H1 (cell line): ENCODE measurements around the gene MMAA. TPM values are rescaled to one million over a fixed set of nuclear protein-coding genes. Genes with fewer than 3 reads are reported as not detected.

Experiments used
- CTCF ChIA-PET: fragments of 300-600 bp; sonication (Branson Sonifier 250); formaldehyde crosslinking; loops from one replicate; lab custom pipeline; 2021; ENCODE audit not compliant: partially characterized antibody; lab: Charles Lee
- POLR2A ChIA-PET: fragments of 300-600 bp; sonication (Branson Sonifier 250); formaldehyde crosslinking; loops from one replicate; lab custom pipeline; 2021; ENCODE audit warnings: inconsistent platforms; ENCODE audit not compliant: partially characterized antibody; lab: Charles Lee
- DNase-seq, 2 experiments: peaks; one replicate each; pipeline versions ENCODE4 v3.0.0 to v3.0.0-alpha.2; 2010 to 2022; ENCODE audit warnings: low spot score in 2 of 2, low read depth in 1 of 2, mixed read lengths in 1 of 2
- FAIRE-seq: peaks from 2 replicates; lab custom pipeline; 2011; peaks lifted over from hg19 to GRCh38; lab: Jason Lieb, UNC
- H2AFZ ChIP-seq: 2 replicates; pipeline ENCODE4 v1.8.1; 2012; ENCODE audit warnings: low read length, inconsistent platforms
- H2AK5ac ChIP-seq: 2 replicates; pipeline ENCODE4 v1.6.1; 2013; ENCODE audit warnings: low read depth, low read length
- H2BK120ac ChIP-seq: replicated peaks from 2 replicates; pipeline ENCODE3; 2013; ENCODE audit warnings: low read depth, low read length, inconsistent platforms
- H2BK12ac ChIP-seq: 2 replicates; pipeline ENCODE4 v1.6.1; 2013; ENCODE audit warnings: low read depth, low read length
- H2BK15ac ChIP-seq: 2 replicates; pipeline ENCODE4 v1.6.1; 2013; ENCODE audit warnings: low read length
- H2BK20ac ChIP-seq: 2 replicates; pipeline ENCODE4 v1.6.1; 2013; ENCODE audit warnings: low read length
- H2BK5ac ChIP-seq: 2 replicates; pipeline ENCODE4 v1.6.1; 2013; ENCODE audit warnings: low read depth, low read length
- H3K14ac ChIP-seq: 2 replicates; pipeline ENCODE4 v1.6.1; 2013; ENCODE audit warnings: inconsistent platforms; ENCODE audit not compliant: insufficient read length
- H3K18ac ChIP-seq: 2 replicates; pipeline ENCODE4 v1.6.1; 2013; ENCODE audit warnings: low read length; ENCODE audit errors: extremely low read depth
- H3K23ac ChIP-seq: 2 replicates; pipeline ENCODE4 v1.6.1; 2013; ENCODE audit warnings: inconsistent platforms; ENCODE audit not compliant: insufficient read length
- H3K23me2 ChIP-seq: 2 replicates; pipeline ENCODE4 v1.6.1; 2013; ENCODE audit warnings: low read depth, low read length
- H3K27ac ChIP-seq: 2 replicates; pipeline ENCODE4 v1.6.1; 2011; ENCODE audit warnings: low read depth, low read length, inconsistent platforms
- H3K27me3 ChIP-seq, 4 experiments: replicated peaks in 1 of 4; 1 replicate in 1 of 4; 2 replicates in 3 of 4; pipeline versions ENCODE4 v1.6.1 to v1.8.1; 2011 to 2013; ENCODE audit warnings: low read length in 3 of 4, mild to moderate bottlenecking in 3 of 4, inconsistent platforms in 2 of 4, mixed read lengths in 2 of 4, moderate library complexity in 1 of 4; ENCODE audit not compliant: control insufficient read depth in 3 of 4, insufficient read depth in 3 of 4; ENCODE audit errors: extremely low read depth in 1 of 4
- H3K36me3 ChIP-seq, 4 experiments: 2 replicates each; pipeline versions ENCODE4 v1.6.1 to v1.8.1; 2011 to 2013; ENCODE audit warnings: mild to moderate bottlenecking in 4 of 4, low read length in 3 of 4, moderate library complexity in 2 of 4, control low read depth in 1 of 4, inconsistent platforms in 1 of 4; ENCODE audit not compliant: insufficient read depth in 4 of 4, control insufficient read depth in 2 of 4
- H3K4ac ChIP-seq: replicated peaks from 2 replicates; pipeline ENCODE3; 2013; ENCODE audit warnings: low read length, low read depth, mixed read lengths, inconsistent platforms; ENCODE audit not compliant: insufficient read length
- H3K4me1 ChIP-seq, 4 experiments: replicated peaks in 1 of 4; 1 replicate in 1 of 4; 2 replicates in 3 of 4; pipeline versions ENCODE4 v1.6.1 to v1.8.1; 2011 to 2013; ENCODE audit warnings: low read length in 3 of 4, inconsistent platforms in 2 of 4, mixed read lengths in 1 of 4; ENCODE audit not compliant: insufficient read depth in 4 of 4, control insufficient read depth in 3 of 4
- H3K4me2 ChIP-seq, 2 experiments: 2 replicates each; pipeline versions ENCODE4 v1.6.1 to v1.8.1; 2011 to 2013; ENCODE audit warnings: low read depth in 2 of 2, low read length in 2 of 2, control low read depth in 1 of 2, inconsistent platforms in 1 of 2, mild to moderate bottlenecking in 1 of 2; ENCODE audit not compliant: insufficient read depth in 1 of 2
- H3K4me3 ChIP-seq, 4 experiments: fragments of 200-600, 300-600 bp in 1 of 4; sonication (generic), shearing (Covaris generic), sonication (Bioruptor Twin) in 1 of 4; 2 replicates each; pipeline versions ENCODE4 v1.5.1 to v1.8.1; 2011 to 2016; ENCODE audit warnings: low read length in 4 of 4, low read depth in 3 of 4, control low read depth in 2 of 4, inconsistent platforms in 2 of 4, mild to moderate bottlenecking in 2 of 4, mixed read lengths in 1 of 4, moderate library complexity in 1 of 4; ENCODE audit not compliant: insufficient read depth in 2 of 4; ENCODE audit errors: extremely low read depth in 1 of 4
- H3K56ac ChIP-seq: replicated peaks from 2 replicates; pipeline ENCODE3; 2013; ENCODE audit warnings: low read depth, mild to moderate bottlenecking, mixed read lengths, low read length, inconsistent platforms; ENCODE audit not compliant: insufficient read length
- H3K79me1 ChIP-seq: 2 replicates; pipeline ENCODE4 v1.6.1; 2013; ENCODE audit warnings: low read depth, low read length, control low read depth
- H3K79me2 ChIP-seq, 2 experiments: 2 replicates each; pipeline versions ENCODE4 v1.6.1 to v1.8.1; 2012 to 2013; ENCODE audit warnings: low read length in 2 of 2, mild to moderate bottlenecking in 2 of 2, inconsistent platforms in 1 of 2; ENCODE audit not compliant: insufficient read depth in 2 of 2, control insufficient read depth in 1 of 2
- H3K9ac ChIP-seq, 4 experiments: replicated peaks in 1 of 4; 1 replicate in 1 of 4; 2 replicates in 3 of 4; pipeline versions ENCODE4 v1.6.1 to v1.8.1; 2011 to 2013; ENCODE audit warnings: low read depth in 3 of 4, low read length in 3 of 4, control low read depth in 2 of 4, mild to moderate bottlenecking in 2 of 4, moderate library complexity in 2 of 4, inconsistent platforms in 1 of 4; ENCODE audit errors: extremely low read depth in 1 of 4
- H3K9me3 ChIP-seq, 2 experiments: 2 replicates each; pipeline versions ENCODE4 v1.6.1 to v1.8.1; 2012 to 2013; ENCODE audit warnings: mild to moderate bottlenecking in 2 of 2, moderate library complexity in 2 of 2, control low read depth in 1 of 2, inconsistent platforms in 1 of 2, low read depth in 1 of 2, low read length in 1 of 2, mixed read lengths in 1 of 2; ENCODE audit not compliant: insufficient read depth in 2 of 2
- H4K20me1 ChIP-seq, 2 experiments: replicated peaks in 1 of 2; 2 replicates each; pipeline versions ENCODE3 to v1.8.1; 2011 to 2013; ENCODE audit warnings: inconsistent platforms in 2 of 2, low read length in 2 of 2, mild to moderate bottlenecking in 1 of 2; ENCODE audit not compliant: insufficient read depth in 2 of 2, control insufficient read depth in 1 of 2
- H4K5ac ChIP-seq: 2 replicates; pipeline ENCODE4 v1.6.1; 2013; ENCODE audit warnings: low read length, low read depth, mixed read lengths, inconsistent platforms; ENCODE audit not compliant: insufficient read length
- H4K8ac ChIP-seq: 2 replicates; pipeline ENCODE4 v1.8.0; 2013; ENCODE audit warnings: mild to moderate bottlenecking, moderate library complexity, low read length, inconsistent platforms; ENCODE audit not compliant: insufficient read depth; ENCODE audit errors: extremely low read depth
- H4K91ac ChIP-seq: replicated peaks from 2 replicates; pipeline ENCODE3; 2013; ENCODE audit warnings: low read length, mixed read lengths, inconsistent platforms; ENCODE audit not compliant: insufficient read length
- ASH2L ChIP-seq: fragments of 200-600, 300-600 bp; sonication (generic); IDR thresholded peaks from one replicate; pipeline ENCODE4 v1.7.1; 2017; ENCODE audit warnings: low read length
- BACH1 ChIP-seq: IDR thresholded peaks from 2 replicates; pipeline ENCODE4 v1.6.1; 2012; ENCODE audit warnings: low read length, improper control_type of control experiment
- CEBPB ChIP-seq: IDR thresholded peaks from 2 replicates; pipeline ENCODE4 v1.6.1; 2012; ENCODE audit warnings: low read depth, low read length
- CTBP2 ChIP-seq: IDR thresholded peaks from 2 replicates; pipeline ENCODE4 v1.7.0; 2011; ENCODE audit warnings: borderline replicate concordance, mild to moderate bottlenecking, moderate library complexity, mixed read lengths, low read length; ENCODE audit not compliant: insufficient read depth, insufficient read length
- HDAC6 ChIP-seq: IDR thresholded peaks from one replicate; pipeline ENCODE4 v1.7.1; 2012; ENCODE audit warnings: low read depth, mild to moderate bottlenecking, inconsistent platforms, low read length, moderate library complexity
- NANOG ChIP-seq: IDR thresholded peaks from 2 replicates; pipeline ENCODE4 v1.6.1; 2011; ENCODE audit warnings: low read length, low read depth, mild to moderate bottlenecking, inconsistent platforms; ENCODE audit not compliant: insufficient read depth, poor library complexity, severe bottlenecking
- POLR2AphosphoS5 ChIP-seq: IDR thresholded peaks from 2 replicates; pipeline ENCODE4 v1.6.1; 2011; ENCODE audit warnings: low read depth, low read length
- POU5F1 ChIP-seq: IDR thresholded peaks from 2 replicates; pipeline ENCODE4 v1.6.1; 2011; ENCODE audit warnings: low read depth, mild to moderate bottlenecking, low read length, moderate library complexity
- RFX5 ChIP-seq: IDR thresholded peaks from 2 replicates; pipeline ENCODE4 v1.6.1; 2011; ENCODE audit warnings: low read depth, low read length, improper control_type of control experiment, borderline replicate concordance
- SAP30 ChIP-seq: fragments of 300-600 bp; sonication (generic); IDR thresholded peaks from 2 replicates; pipeline ENCODE4 v1.7.1; 2012; ENCODE audit warnings: low read length, moderate library complexity, mild to moderate bottlenecking, inconsistent platforms; ENCODE audit not compliant: insufficient read depth, insufficient replicate concordance
- WGBS, 2 experiments: shearing (Covaris generic) in 1 of 2; methylation state at CpG; one replicate each; pipeline versions ENCODE4 v1.1.6 to v1.1.7; 2013 to 2015; ENCODE audit warnings: low lambda C conversion rate in 2 of 2, mixed read lengths in 2 of 2, inconsistent platforms in 1 of 2, low coverage in 1 of 2, missing lambda C conversion rate in 1 of 2; ENCODE audit not compliant: insufficient replicate concordance in 2 of 2, insufficient coverage in 1 of 2, insufficient read length in 1 of 2; ENCODE audit errors: extremely low coverage in 1 of 2, missing lambda C conversion rate in 1 of 2; 5-methylcytosine and 5-hydroxymethylcytosine counted together
- polyA plus RNA-seq, 7 experiments: library from polyadenylated mRNA; depleted of rRNA in 3 of 7; stranded (reverse) in 5 of 7; unstranded in 2 of 7; fragments of >200 nt in 5 of 7; fragments of 200-250 nt in 2 of 7; gene quantifications; 1 replicate in 5 of 7; 2 replicates in 1 of 7; 4 replicates in 1 of 7; pipeline versions ENCODE4 v1.2.1 to v1.2.3, GENCODE V29; 2011 to 2013; ENCODE audit warnings: missing spikeins in 2 of 7, mixed read lengths in 2 of 7
- total RNA-seq: library from RNA; stranded (reverse); fragmentation: NEBNext Ultra II Directional; extraction: Animal tissue kit (Norgen Biotek cat#: 25700); gene quantifications from 2 replicates; pipeline ENCODE4 v1.2.1, GENCODE V29; 2021

MMAA gene
- total and polyA plus RNA-seq, 2 of the 8 experiments (the other 6 are each of a cell fraction or from before 2014, with no cell fraction given): 0.98 to 4.9 TPM

- WGBS, 2 experiments: 94% methylated on average over 5 of the region's 5 CpGs; no CpG with 5 or more reads in 1 of the 2 experiments
- DNase-seq (no peak), FAIRE-seq (no peak)
- H3K4me3 ChIP-seq: no peak overlapping the region
- ChIA-PET POLR2A (no interaction called here), CTCF (interaction anchor here (0.8 to 2.6 kb wide), 6 partner anchors 10 to 417 kb away, joined by 3 to 10 read pairs (median 6); no protein-coding TSS in a partner anchor)
- no peaks in the 10 kb centered on the region; a peak in 1 of 7 replicates for H3K4me1 ChIP-seq
- H2BK20ac ChIP-seq: no peak overlapping the region
- no peaks in the 10 kb centered on the region for H3K27me3 ChIP-seq
- H3K4ac ChIP-seq: no peak overlapping the region
- H2BK5ac ChIP-seq: no peak overlapping the region
- TF ChIP-seq RFX5: no peak
- TF ChIP-seq ASH2L: no peak
- no peak for TF ChIP-seq POLR2AphosphoS5
- TF ChIP-seq CTBP2: no peak
- no peak for TF ChIP-seq HDAC6
- TF ChIP-seq NANOG: no peak
- TF ChIP-seq POU5F1: no peak
- no peak for TF ChIP-seq SAP30
- TF ChIP-seq BACH1: no peak
- no peak for TF ChIP-seq CEBPB
- H2BK120ac ChIP-seq: no peak overlapping the region
- H3K27ac ChIP-seq: no peak overlapping the region
- H2BK12ac ChIP-seq: no peak overlapping the region
- H3K36me3 ChIP-seq: no peaks in the 10 kb centered on the region
- no peak overlapping the region for H3K18ac ChIP-seq
- H4K91ac ChIP-seq: no peak overlapping the region
- no peak overlapping the region for H2AK5ac ChIP-seq
- no peaks in the 10 kb centered on the region for H4K20me1 ChIP-seq
- no peak overlapping the region for H3K56ac ChIP-seq
- no peaks in the 10 kb centered on the region; a peak in 1 of 4 replicates for H3K79me2 ChIP-seq
- H3K79me1 ChIP-seq: no peaks in the 10 kb centered on the region
- H4K5ac ChIP-seq: no peak overlapping the region
- H3K4me2 ChIP-seq: no peak overlapping the region
- no peak overlapping the region for H2BK15ac ChIP-seq
- H3K14ac ChIP-seq: no peak overlapping the region
- no peak overlapping the region for H3K23ac ChIP-seq
- no peak overlapping the region for H3K9ac ChIP-seq
- no peaks in the 10 kb centered on the region; the same call in 1 of the 2 replicates for H3K23me2 ChIP-seq
- H4K8ac ChIP-seq: no peak overlapping the region
- H3K9me3 ChIP-seq: no peaks in the 10 kb centered on the region
- H2AFZ ChIP-seq: no peak overlapping the region
Measured at GRCh38 chr4:145613566-145614232, 5.5 kb upstream of the MMAA start.
